HepG2 (cell line): ENCODE data around the gene RGS14. TPM values are rescaled to one million over a fixed set of nuclear protein-coding genes. Genes with fewer than 3 reads are reported as not detected.
A peak's percentile ranks its signal among the peaks of the same experiment; 100 is the strongest.

Experiments used
- IRF2 ChIP-seq: IDR thresholded peaks from 2 replicates; pipeline ENCODE4 v1.6.1; 2018; ENCODE audit warnings: missing genetic modification reagents, missing compliant biosample characterization
- KDM1A ChIP-seq: IDR thresholded peaks from 2 replicates; pipeline ENCODE4 v1.6.1; 2016; ENCODE audit warnings: missing compliant biosample characterization
- NCOA1 ChIP-seq: sonication (generic); formaldehyde crosslinking; IDR thresholded peaks from 2 replicates; pipeline ENCODE4 v1.9.0; 2021; ENCODE audit warnings: missing genetic modification reagents
- SP140L ChIP-seq: sonication (generic); formaldehyde crosslinking; IDR thresholded peaks from 2 replicates; pipeline ENCODE4 v1.4.0; 2020; ENCODE audit warnings: missing genetic modification reagents, borderline replicate concordance
- SSRP1 ChIP-seq: IDR thresholded peaks from 2 replicates; pipeline ENCODE4 v1.6.1; 2016; ENCODE audit warnings: control low read depth
- ZNF749 ChIP-seq: sonication (generic); formaldehyde crosslinking; IDR thresholded peaks from 2 replicates; pipeline ENCODE4 v1.8.0; 2022; ENCODE audit warnings: mild to moderate bottlenecking, missing genetic modification reagents, moderate library complexity, borderline replicate concordance
- ZNF788 ChIP-seq: sonication (generic); formaldehyde crosslinking; IDR thresholded peaks from 2 replicates; pipeline ENCODE4 v1.5.0; 2020; ENCODE audit warnings: mild to moderate bottlenecking, missing genetic modification reagents, borderline replicate concordance
- ZZZ3 ChIP-seq: sonication (generic); formaldehyde crosslinking; IDR thresholded peaks from 2 replicates; pipeline ENCODE4 v1.4.0; 2020; ENCODE audit warnings: missing genetic modification reagents, mild to moderate bottlenecking, borderline replicate concordance
- polyA plus RNA-seq, 8 experiments: library from polyadenylated mRNA; depleted of rRNA in 3 of 8; stranded (reverse) in 7 of 8; unstranded in 1 of 8; fragments of >200 nt; fragmentation: Illumina TruSeq in 4 of 8; extraction: Trizol in 4 of 8; gene quantifications; 2 replicates each; pipeline versions ENCODE4 v1.2.1 to v1.2.3, GENCODE V29; 2011 to 2016; ENCODE audit warnings: low read depth in 4 of 8, missing spikeins in 1 of 8, mixed read lengths in 1 of 8; ENCODE audit not compliant: insufficient read depth in 1 of 8
- total RNA-seq, 5 experiments: library from RNA; depleted of rRNA; stranded (reverse); fragments of >200 nt; fragmentation: Illumina TruSeq; extraction: Trizol; gene quantifications; 2 replicates each; pipeline ENCODE4 v1.2.3, GENCODE V29; 2016; ENCODE audit warnings: low read depth in 1 of 5
- TF ChIP-seq, protein P1 (sequence below): sonication (generic); formaldehyde crosslinking; IDR thresholded peaks from 2 replicates; pipeline ENCODE4 v1.4.0; 2020; ENCODE audit warnings: missing genetic modification reagents
- TF ChIP-seq, protein P2 (sequence below): sonication (generic); formaldehyde crosslinking; conservative IDR thresholded peaks from 2 replicates; pipeline ENCODE4 v1.4.0; 2020; ENCODE audit warnings: missing genetic modification reagents
- TF ChIP-seq, protein P3 (sequence below): sonication (generic); formaldehyde crosslinking; IDR thresholded peaks from 2 replicates; pipeline ENCODE4 v1.8.1; 2023; ENCODE audit warnings: mild to moderate bottlenecking, missing genetic modification reagents, borderline replicate concordance
- TF ChIP-seq, protein P4 (sequence below), 2 experiments: sonication (generic) in 1 of 2; formaldehyde crosslinking in 1 of 2; IDR thresholded peaks; 2 replicates each; pipeline versions ENCODE4 v1.6.1 to v1.9.0; 2014 to 2022; ENCODE audit warnings: antibody characterized with exemption in 1 of 2, borderline replicate concordance in 1 of 2, inconsistent platforms in 1 of 2, low read depth in 1 of 2, missing genetic modification reagents in 1 of 2

Gene RGS14
- total and polyA plus RNA-seq, 2 of the 13 experiments (the other 11 are each of a cell fraction or from before 2014, with no cell fraction given): 11.1 to 17.2 TPM

DNA sequence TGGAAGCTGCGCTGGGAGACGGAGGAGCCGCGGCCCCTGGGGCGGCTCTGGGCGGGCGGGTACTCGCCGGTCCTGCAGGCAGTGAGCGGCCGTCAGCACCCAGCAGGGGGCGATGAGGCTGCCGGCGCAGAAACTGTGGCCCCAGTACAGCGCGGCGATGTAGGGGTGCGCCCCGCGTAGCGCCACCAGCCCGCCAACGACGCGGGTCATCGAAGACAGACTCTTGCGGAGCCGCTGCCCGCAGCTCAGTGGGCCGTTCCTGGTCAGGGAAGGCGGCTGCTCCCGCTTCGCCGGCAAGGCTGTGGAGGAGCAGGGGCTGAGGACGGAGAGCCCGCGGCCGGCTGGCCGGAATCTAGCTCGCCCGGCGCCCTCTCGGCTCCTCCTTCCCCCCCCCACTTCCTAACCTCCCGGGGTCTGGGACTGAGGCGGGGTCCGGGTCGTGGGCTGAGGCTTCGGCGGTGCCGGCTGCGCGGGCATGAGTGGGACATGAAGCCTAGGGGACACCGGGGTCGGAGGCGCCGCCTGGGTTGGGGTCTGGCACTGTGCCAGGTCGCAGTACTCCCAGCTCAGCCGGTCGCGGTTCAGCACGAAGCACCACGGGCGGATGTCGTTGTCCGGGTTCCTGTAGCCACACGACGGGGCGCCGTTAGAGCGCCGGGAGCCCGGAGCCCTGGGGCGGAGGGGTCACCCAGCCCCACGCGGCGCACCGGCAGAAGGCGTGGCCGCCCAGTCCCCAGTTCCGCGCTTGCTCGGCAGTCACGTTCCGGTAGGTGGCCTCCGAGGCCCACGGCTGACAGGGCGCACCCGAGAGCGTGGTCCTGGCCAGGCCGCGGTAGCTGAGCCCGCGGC is 46.3 kb downstream of the RGS14 start (continued):
- TF ChIP-seq, protein P1, sequence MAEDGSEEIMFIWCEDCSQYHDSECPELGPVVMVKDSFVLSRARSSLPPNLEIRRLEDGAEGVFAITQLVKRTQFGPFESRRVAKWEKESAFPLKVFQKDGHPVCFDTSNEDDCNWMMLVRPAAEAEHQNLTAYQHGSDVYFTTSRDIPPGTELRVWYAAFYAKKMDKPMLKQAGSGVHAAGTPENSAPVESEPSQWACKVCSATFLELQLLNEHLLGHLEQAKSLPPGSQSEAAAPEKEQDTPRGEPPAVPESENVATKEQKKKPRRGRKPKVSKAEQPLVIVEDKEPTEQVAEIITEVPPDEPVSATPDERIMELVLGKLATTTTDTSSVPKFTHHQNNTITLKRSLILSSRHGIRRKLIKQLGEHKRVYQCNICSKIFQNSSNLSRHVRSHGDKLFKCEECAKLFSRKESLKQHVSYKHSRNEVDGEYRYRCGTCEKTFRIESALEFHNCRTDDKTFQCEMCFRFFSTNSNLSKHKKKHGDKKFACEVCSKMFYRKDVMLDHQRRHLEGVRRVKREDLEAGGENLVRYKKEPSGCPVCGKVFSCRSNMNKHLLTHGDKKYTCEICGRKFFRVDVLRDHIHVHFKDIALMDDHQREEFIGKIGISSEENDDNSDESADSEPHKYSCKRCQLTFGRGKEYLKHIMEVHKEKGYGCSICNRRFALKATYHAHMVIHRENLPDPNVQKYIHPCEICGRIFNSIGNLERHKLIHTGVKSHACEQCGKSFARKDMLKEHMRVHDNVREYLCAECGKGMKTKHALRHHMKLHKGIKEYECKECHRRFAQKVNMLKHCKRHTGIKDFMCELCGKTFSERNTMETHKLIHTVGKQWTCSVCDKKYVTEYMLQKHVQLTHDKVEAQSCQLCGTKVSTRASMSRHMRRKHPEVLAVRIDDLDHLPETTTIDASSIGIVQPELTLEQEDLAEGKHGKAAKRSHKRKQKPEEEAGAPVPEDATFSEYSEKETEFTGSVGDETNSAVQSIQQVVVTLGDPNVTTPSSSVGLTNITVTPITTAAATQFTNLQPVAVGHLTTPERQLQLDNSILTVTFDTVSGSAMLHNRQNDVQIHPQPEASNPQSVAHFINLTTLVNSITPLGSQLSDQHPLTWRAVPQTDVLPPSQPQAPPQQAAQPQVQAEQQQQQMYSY (CRISPR knock-in tag): no peak
- no peak for TF ChIP-seq ZZZ3 (CRISPR knock-in tag)
- TF ChIP-seq, protein P2, sequence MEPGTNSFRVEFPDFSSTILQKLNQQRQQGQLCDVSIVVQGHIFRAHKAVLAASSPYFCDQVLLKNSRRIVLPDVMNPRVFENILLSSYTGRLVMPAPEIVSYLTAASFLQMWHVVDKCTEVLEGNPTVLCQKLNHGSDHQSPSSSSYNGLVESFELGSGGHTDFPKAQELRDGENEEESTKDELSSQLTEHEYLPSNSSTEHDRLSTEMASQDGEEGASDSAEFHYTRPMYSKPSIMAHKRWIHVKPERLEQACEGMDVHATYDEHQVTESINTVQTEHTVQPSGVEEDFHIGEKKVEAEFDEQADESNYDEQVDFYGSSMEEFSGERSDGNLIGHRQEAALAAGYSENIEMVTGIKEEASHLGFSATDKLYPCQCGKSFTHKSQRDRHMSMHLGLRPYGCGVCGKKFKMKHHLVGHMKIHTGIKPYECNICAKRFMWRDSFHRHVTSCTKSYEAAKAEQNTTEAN (CRISPR knock-in tag): no peak
- TF ChIP-seq NCOA1 (CRISPR knock-in tag): no peak
- TF ChIP-seq KDM1A: no peak
- no peak for TF ChIP-seq ZNF749
- TF ChIP-seq, protein P3, sequence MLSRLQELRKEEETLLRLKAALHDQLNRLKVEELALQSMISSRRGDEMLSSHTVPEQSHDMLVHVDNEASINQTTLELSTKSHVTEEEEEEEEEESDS (CRISPR knock-in tag): no peak
- no peak for TF ChIP-seq IRF2 (CRISPR knock-in tag)
- TF ChIP-seq SSRP1 (CRISPR knock-in tag): no peak
- TF ChIP-seq, protein P4, sequence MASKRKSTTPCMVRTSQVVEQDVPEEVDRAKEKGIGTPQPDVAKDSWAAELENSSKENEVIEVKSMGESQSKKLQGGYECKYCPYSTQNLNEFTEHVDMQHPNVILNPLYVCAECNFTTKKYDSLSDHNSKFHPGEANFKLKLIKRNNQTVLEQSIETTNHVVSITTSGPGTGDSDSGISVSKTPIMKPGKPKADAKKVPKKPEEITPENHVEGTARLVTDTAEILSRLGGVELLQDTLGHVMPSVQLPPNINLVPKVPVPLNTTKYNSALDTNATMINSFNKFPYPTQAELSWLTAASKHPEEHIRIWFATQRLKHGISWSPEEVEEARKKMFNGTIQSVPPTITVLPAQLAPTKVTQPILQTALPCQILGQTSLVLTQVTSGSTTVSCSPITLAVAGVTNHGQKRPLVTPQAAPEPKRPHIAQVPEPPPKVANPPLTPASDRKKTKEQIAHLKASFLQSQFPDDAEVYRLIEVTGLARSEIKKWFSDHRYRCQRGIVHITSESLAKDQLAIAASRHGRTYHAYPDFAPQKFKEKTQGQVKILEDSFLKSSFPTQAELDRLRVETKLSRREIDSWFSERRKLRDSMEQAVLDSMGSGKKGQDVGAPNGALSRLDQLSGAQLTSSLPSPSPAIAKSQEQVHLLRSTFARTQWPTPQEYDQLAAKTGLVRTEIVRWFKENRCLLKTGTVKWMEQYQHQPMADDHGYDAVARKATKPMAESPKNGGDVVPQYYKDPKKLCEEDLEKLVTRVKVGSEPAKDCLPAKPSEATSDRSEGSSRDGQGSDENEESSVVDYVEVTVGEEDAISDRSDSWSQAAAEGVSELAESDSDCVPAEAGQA (IDR thresholded peaks at IDR 0.05; ENCODE audit: low read depth): 0 out of 2 replicates have a peak, but pooled peaks have one; percentile 25
- TF ChIP-seq, protein P4 (CRISPR knock-in tag; IDR thresholded peaks at IDR 0.05; ENCODE audit: borderline replicate concordance): no peak
- peak; percentile 33; the same call in 1 of the 2 replicates for TF ChIP-seq ZNF788 (CRISPR knock-in tag)
- no peak for TF ChIP-seq SP140L
